ENCODE measurements around the gene BUB1B. TPM values are rescaled to one million over a fixed set of nuclear protein-coding genes. Genes with fewer than 3 reads are reported as not detected.
"Not testable (repeated sequence)": the region's sequence is repeated elsewhere in the genome, so short reads cannot be mapped to it uniquely, and the experiment has no call there.

The BUB1B gene
- total RNA-seq, 2 experiments from 2014 or later, result 102 to 106 TPM

DNA sequence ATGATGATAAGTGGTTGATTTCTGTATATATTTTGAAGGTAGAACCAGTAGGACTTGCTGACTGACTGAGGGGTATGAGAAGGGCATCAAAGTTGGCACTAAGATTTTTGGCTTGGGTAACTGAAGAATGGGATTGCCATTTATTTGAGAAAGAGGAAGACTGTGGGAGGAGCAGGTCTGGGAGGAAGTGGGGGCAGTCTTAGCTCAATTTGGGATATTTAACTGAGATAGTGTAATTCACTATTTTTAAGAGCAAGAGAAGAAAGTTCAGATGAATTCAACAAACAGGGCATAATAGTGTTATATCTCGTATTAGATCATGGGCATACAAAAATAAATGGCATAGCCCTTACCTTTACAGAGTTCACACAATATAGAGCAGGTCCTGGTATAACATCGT lies 1.7 kb downstream of the BUB1B start:
- no peak overlapping the region for H3K27ac Mint-ChIP-seq
- no peak overlapping the region for H3K4me3 Mint-ChIP-seq
- CTCF ChIA-PET, result interaction anchor here (0.8 to 4.2 kb wide), 7 partner anchors 57 to 378 kb away, joined by 3 to 23 read pairs (median 11); no protein-coding TSS in a partner anchor
- no peaks in the 10 kb centered on the region for H3K27me3 Mint-ChIP-seq (ENCODE audit: low read depth)
- H3K9me3 Mint-ChIP-seq, result no peaks in the 10 kb centered on the region
- intact Hi-C loops (cut with micrococcal nuclease), result loop anchor here (1.0 to 5.0 kb wide), 2 partner anchors 240 to 380 kb away; partner anchors contain the start of genes FSIP1 and GPR176
- H3K36me3 Mint-ChIP-seq (ENCODE audit: low read depth), result peaks cover 22% of the 10 kb centered on the region
- peaks cover 6% of the 10 kb centered on the region for H3K4me1 Mint-ChIP-seq (ENCODE audit: low read depth)
- no peak for DNase-seq

DNA sequence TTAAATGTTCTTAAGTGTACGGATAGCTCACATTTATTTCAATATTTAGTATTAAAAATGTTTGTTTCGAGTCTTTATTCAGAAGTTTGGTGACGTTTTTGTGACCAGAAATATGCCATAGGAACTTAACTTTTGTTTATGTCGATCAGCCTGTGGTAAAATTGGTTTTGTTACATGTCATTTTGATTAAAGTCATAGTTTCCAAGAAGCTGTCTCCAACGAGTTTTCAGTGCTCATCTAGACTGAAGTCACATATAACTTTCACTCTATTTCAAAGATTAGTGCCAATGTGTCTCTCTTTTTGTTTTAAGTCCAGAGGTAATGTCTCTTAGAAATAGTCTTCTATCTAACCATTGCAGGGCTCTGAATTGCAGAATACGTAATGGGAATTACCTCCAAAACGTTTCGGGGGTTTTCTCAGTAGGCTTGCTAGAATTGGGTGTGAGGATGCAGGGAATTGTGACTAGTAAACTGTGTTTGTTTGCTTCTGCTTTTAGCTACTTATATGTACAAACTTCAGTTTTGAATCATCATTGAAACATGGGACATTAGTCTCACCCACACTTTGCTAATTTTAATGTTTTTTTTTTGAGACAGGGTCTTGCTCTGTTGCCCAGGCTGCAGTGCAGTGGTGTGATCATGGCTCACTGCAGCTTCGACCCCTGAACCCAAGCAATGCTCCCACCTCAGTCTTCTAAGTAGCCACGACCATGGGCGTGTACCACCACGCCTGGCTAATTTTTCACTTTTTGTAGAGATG lies 3.0 kb downstream of the BUB1B start:
- CTCF ChIA-PET, result interaction anchor here (1.3 to 3.0 kb wide), 3 partner anchors 58 to 118 kb away, joined by 3 to 18 read pairs (median 16); no protein-coding TSS in a partner anchor
- DNase-seq, result no peak
- Mint-ChIP-seq H3K9me3 (no peaks in the 10 kb centered on the region), H3K27ac (no peak overlapping the region), H3K36me3 (ENCODE audit: low read depth) (peaks cover 27% of the 10 kb centered on the region), H3K4me1 (ENCODE audit: low read depth) (peaks cover 6% of the 10 kb centered on the region), H3K27me3 (ENCODE audit: low read depth) (no peaks in the 10 kb centered on the region), H3K4me3 (no peak overlapping the region)
- intact Hi-C loops (cut with micrococcal nuclease), result loop anchor here (5.0 kb wide), 1 partner anchor 242 kb away; the partner anchor contains the start of gene GPR176

DNA sequence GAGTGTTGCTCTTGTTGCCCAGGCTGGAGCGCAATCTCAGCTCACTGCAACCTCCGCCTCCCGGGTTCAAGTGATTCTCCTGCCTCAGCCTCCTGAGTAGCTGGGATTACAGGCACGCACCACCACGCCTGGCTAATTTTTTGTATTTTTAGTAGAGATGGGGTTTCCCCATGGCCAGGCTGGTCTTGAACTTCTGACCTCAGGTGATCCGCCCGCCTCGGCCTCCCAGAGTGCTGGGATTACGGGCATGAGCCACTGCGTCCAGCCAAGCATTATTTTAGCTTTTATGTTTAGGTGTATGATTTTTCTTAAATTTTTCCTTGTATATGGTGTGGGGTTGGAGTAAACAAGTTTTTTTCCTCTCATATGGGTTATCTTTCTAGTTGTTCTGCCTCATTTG lies 6.5 kb downstream of the BUB1B start:
- H3K36me3 Mint-ChIP-seq (ENCODE audit: low read depth), result peaks cover 45% of the 10 kb centered on the region
- H3K4me3 Mint-ChIP-seq; intact Hi-C loops (cut with micrococcal nuclease); H3K27me3 Mint-ChIP-seq (ENCODE audit: low read depth); H3K27ac Mint-ChIP-seq; H3K4me1 Mint-ChIP-seq (ENCODE audit: low read depth); DNase-seq; H3K9me3 Mint-ChIP-seq: not testable (repeated sequence)
- CTCF ChIA-PET, result interaction anchor here (0.7 kb wide), 1 partner anchor 1556 kb away, joined by 5 read pairs; no protein-coding TSS in a partner anchor

DNA sequence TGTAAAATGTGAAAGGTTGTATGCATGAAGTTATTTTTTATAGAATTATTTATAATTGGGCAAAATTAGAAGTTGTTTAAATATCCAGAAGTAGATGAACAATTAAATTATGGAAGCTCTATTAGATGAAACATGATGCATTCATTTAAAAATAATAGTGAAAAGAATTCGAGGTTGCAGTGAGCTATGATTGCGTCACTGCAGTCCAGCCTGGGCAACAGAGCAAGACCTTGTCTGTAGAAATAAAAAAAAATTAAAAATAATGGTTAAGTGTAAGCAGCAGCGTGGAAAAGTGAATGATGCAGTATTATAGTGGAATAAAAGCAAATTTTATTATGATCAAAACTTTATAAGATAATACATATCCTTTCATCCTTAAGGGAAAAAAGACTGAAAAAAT lies 14.3 kb downstream of the BUB1B start:
- Mint-ChIP-seq H3K4me3 (no peak overlapping the region), H3K36me3 (ENCODE audit: low read depth) (peaks cover 34% of the 10 kb centered on the region), H3K9me3 (no peaks in the 10 kb centered on the region), H3K4me1 (ENCODE audit: low read depth) (no peaks in the 10 kb centered on the region), H3K27ac (no peak overlapping the region), H3K27me3 (ENCODE audit: low read depth) (no peaks in the 10 kb centered on the region)
- no peak for DNase-seq
- CTCF ChIA-PET, result interaction anchor here (0.8 to 1.5 kb wide), 4 partner anchors 43 to 103 kb away, joined by 3 read pairs; no protein-coding TSS in a partner anchor
- intact Hi-C loops (cut with micrococcal nuclease), result no loop called here

DNA sequence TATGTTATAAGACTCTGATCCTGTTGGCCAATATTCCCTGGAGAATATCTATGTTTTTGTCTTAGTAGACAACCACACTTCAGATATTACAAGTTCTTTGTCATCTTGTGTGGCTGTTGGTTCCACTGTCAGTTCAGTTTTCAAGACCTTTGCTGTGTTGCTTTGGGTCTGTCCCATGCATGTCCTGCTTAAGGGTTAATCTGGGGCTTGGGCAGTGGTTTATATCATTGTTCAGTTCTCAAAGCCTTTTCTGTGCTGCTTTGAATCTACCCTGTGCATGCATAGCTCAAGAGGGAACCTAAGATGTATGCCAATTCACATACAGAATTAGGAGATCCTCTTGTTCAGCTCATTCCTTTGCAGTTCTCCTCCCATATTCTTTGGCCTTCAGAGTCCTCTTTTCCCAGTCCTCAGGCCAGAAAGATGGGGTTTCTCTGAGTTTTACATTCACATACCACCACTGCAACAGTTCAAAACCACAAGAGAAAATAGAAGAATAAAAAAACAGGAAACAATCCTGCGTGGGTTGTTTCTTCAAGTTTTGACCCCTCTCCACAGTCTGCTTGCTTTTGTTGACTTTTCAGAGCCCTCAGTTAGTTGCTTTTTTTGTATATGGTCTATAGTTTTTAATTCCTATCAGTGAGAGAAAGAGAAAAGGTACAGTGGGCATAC lies 21.6 kb downstream of the BUB1B start:
- intact Hi-C loops (cut with micrococcal nuclease), result no loop called here
- no peak overlapping the region for H3K4me3 Mint-ChIP-seq
- DNase-seq, result no peak
- no peak overlapping the region for H3K27ac Mint-ChIP-seq
- H3K9me3 Mint-ChIP-seq, result no peaks in the 10 kb centered on the region
- peaks cover 51% of the 10 kb centered on the region for H3K36me3 Mint-ChIP-seq (ENCODE audit: low read depth)
- H3K4me1 Mint-ChIP-seq (ENCODE audit: low read depth), result peaks cover 19% of the 10 kb centered on the region
- H3K27me3 Mint-ChIP-seq (ENCODE audit: low read depth), result no peaks in the 10 kb centered on the region
- CTCF ChIA-PET, result interaction anchor here (1.1 to 1.6 kb wide), 2 partner anchors 78 to 92 kb away, joined by 3 to 5 read pairs; no protein-coding TSS in a partner anchor

DNA sequence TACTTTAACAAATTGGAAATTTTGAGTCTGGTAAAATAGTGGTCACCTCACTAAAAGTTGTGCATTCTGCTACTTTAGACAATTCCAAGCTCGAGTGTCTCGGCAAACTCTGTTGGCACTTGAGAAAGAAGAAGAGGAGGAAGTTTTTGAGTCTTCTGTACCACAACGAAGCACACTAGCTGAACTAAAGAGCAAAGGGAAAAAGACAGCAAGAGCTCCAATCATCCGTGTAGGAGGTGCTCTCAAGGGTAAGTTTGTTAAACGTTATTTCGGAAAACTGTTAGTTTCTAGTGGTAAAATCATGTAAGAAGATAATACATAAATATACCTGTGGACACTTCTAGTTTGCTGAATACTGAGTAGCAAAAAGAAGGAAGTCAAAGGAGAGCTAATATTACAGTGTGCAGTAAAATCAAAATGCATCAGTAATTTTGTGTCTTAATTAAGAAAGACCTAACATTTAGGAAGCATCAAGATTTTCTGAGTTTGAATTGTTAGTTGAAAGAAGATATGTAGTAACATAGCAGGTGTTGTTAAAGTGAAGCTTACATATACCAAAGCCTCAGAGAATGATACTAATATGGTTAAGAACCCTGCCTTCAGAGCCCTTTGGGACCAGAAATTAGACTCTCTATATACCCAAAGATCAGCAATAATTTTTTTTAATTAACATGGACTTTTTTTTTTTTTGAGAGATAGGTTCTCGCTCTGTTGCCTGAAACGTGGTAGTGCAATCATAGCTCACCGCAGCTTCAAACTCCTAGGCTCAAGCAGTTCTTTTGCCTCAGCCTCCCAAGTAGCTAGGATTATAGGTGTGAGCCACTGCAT lies 23.0 kb downstream of the BUB1B start:
- no peaks in the 10 kb centered on the region for H3K27me3 Mint-ChIP-seq (ENCODE audit: low read depth)
- H3K36me3 Mint-ChIP-seq (ENCODE audit: low read depth), result peaks cover 55% of the 10 kb centered on the region
- CTCF ChIA-PET, result interaction anchor here (0.5 to 1.6 kb wide), 4 partner anchors 28 to 259 kb away, joined by 3 to 5 read pairs (median 3); no protein-coding TSS in a partner anchor
- H3K4me3 Mint-ChIP-seq, result no peak overlapping the region
- H3K27ac Mint-ChIP-seq, result no peak overlapping the region
- H3K9me3 Mint-ChIP-seq, result no peaks in the 10 kb centered on the region
- H3K4me1 Mint-ChIP-seq (ENCODE audit: low read depth), result peaks cover 19% of the 10 kb centered on the region
- no peak for DNase-seq
- intact Hi-C loops (cut with micrococcal nuclease), result no loop called here

DNA sequence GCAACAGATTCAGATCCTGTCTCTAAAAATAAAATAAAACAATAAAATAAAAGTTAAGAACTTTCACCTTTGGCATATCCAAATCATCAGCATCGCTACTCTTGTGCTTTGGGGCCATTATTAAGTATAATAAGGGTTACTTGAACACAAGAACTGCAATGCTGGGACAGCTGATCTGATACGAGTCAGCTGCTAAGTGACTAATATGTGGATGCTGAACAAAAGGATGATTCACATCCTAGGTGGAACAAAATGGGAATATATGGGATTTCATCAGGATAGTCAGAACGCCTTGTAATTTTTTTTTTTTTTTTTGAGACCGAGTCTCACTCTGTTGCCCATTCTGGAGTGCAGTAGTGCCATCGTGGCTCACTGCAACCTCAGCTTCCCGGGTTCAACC lies 29.7 kb downstream of the BUB1B start:
- CTCF ChIA-PET, result no interaction called here
- peaks cover 40% of the 10 kb centered on the region for H3K36me3 Mint-ChIP-seq (ENCODE audit: low read depth)
- intact Hi-C loops (cut with micrococcal nuclease), result no loop called here
- DNase-seq, result no peak
- H3K27ac Mint-ChIP-seq, result no peak overlapping the region
- H3K4me1 Mint-ChIP-seq (ENCODE audit: low read depth), result peaks cover under 1% of the 10 kb centered on the region
- H3K9me3 Mint-ChIP-seq, result no peaks in the 10 kb centered on the region
- no peak overlapping the region for H3K4me3 Mint-ChIP-seq
- no peaks in the 10 kb centered on the region for H3K27me3 Mint-ChIP-seq (ENCODE audit: low read depth)

DNA sequence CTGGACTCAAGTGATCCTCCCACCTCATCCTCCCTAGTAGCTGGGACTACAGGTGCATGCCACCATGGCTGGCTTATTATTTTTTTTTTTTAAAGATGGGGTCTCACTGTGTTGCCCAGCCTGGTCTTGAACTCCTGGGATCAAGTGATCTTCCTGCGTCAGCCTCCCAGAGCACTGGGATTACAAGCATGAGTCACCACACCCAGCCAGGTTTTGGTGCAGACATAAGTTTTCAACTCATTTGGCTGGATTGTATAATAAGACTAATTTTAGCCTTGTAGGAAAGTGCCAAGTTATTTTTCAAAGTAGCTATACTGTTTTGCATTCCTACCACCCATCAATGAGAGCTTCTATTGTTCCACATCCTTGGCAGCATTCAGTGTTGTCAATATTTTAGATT lies 32.1 kb downstream of the BUB1B start:
- H3K27me3 Mint-ChIP-seq (ENCODE audit: low read depth), result no peaks in the 10 kb centered on the region
- CTCF ChIA-PET, result no interaction called here
- H3K4me3 Mint-ChIP-seq, result no peak overlapping the region
- intact Hi-C loops (cut with micrococcal nuclease), result no loop called here
- H3K27ac Mint-ChIP-seq, result no peak overlapping the region
- H3K4me1 Mint-ChIP-seq (ENCODE audit: low read depth), result peaks cover 17% of the 10 kb centered on the region
- peaks cover 55% of the 10 kb centered on the region for H3K36me3 Mint-ChIP-seq (ENCODE audit: low read depth)
- DNase-seq, result no peak
- H3K9me3 Mint-ChIP-seq, result no peaks in the 10 kb centered on the region

DNA sequence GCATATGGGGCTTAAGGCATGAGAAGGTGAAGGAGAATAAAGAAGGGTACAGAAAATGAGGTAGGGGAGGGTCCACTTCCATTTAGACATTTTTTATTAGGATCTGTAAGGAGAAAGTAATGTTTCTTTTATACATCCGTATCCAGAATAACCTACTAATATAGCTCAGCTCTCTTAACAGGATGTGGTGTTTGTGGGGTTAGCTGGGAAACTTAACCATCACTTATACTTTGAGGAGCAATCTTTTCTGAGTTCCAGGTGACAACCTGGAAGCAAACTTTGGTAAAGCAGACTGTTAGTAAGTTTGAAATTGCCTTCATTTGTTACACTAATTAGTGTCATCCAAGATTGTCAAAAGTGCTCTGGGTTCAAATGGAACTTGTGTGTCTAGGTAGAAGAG lies 36.6 kb downstream of the BUB1B start:
- H3K27me3 Mint-ChIP-seq (ENCODE audit: low read depth), result no peaks in the 10 kb centered on the region
- no peak for DNase-seq
- intact Hi-C loops (cut with micrococcal nuclease), result loop anchor here (2.0 kb wide), 1 partner anchor 21 kb away; no protein-coding TSS in a partner anchor
- H3K4me3 Mint-ChIP-seq, result no peak overlapping the region
- peaks cover 23% of the 10 kb centered on the region for H3K4me1 Mint-ChIP-seq (ENCODE audit: low read depth)
- H3K9me3 Mint-ChIP-seq, result no peaks in the 10 kb centered on the region
- CTCF ChIA-PET, result interaction anchor here (0.7 to 2.8 kb wide), 4 partner anchors 20 to 151 kb away, joined by 3 to 8 read pairs (median 7); no protein-coding TSS in a partner anchor
- peaks cover 57% of the 10 kb centered on the region for H3K36me3 Mint-ChIP-seq (ENCODE audit: low read depth)
- H3K27ac Mint-ChIP-seq, result peak overlapping the region; percentile 1

DNA sequence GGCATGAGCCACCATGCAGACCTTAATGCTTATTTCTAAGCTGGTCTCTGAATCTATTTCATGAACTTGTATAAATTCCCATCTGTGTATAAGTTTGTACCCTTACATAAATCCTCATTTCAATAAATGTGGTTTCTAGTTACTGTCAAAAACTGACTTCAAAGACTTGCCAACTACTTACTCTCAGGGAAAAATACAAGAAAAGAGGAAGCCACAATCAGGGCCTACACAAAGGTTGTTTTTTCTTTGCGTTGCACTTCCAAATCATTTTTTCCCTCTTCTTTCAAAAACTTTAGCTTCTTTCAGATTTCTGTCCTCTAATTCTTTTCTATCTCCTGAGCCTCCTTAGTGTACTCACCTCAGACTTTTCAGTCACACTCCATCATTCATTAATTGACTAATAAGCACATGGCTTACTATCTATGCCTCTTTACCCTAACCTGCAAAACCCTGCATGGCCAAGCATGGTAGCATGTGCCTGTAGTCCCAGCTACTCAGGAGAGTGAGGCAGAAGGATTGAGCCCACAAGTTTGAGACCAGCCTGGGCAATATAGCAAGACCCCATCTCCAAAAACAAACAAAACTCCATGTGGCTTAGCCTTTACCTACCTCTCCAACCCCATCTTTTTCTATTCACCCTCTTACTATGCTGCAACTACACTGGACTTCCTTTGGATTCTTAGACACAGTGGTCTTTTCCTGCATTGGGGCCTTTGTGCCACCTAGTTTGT lies 37.7 kb downstream of the BUB1B start:
- Mint-ChIP-seq H3K4me3 (no peak overlapping the region), H3K27ac (no peak overlapping the region), H3K9me3 (no peaks in the 10 kb centered on the region), H3K27me3 (ENCODE audit: low read depth) (no peaks in the 10 kb centered on the region), H3K4me1 (ENCODE audit: low read depth) (peaks cover 23% of the 10 kb centered on the region), H3K36me3 (ENCODE audit: low read depth) (peaks cover 62% of the 10 kb centered on the region)
- no peak for DNase-seq
- CTCF ChIA-PET, result interaction anchor here (2.1 to 2.8 kb wide), 3 partner anchors 19 to 153 kb away, joined by 5 to 8 read pairs (median 7); no protein-coding TSS in a partner anchor
- intact Hi-C loops (cut with micrococcal nuclease), result no loop called here

DNA sequence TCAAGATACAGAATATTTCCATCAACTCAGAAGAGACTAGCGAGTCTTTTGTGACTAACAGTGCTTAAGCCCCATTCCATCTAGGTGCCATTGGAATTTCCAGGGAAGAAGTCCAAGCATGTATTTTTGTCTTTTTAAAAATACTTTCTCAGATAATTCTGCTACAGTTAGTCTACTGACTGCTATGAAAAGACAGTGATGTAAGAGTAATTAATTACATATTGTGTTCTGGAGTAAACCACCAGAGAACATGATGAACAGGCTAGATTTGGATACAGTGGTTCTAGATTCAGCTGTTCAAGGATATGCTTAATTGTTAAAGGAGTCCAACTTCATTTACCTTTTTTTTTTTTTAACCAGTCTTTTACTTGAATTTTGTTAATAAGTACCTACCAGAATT lies 43.2 kb downstream of the BUB1B start:
- CTCF ChIA-PET, result no interaction called here
- Mint-ChIP-seq H3K4me1 (ENCODE audit: low read depth) (no peaks in the 10 kb centered on the region), H3K36me3 (ENCODE audit: low read depth) (peaks cover 46% of the 10 kb centered on the region), H3K27ac (no peak overlapping the region), H3K4me3 (no peak overlapping the region), H3K9me3 (no peaks in the 10 kb centered on the region), H3K27me3 (ENCODE audit: low read depth) (no peaks in the 10 kb centered on the region)
- intact Hi-C loops (cut with micrococcal nuclease), result no loop called here
- no peak for DNase-seq

Data from activated naive CD4-positive, alpha-beta T cell treated with anti-CD3 and anti-CD28 coated beads for 36 hours (primary cell).